ENCODE measurements around the gene GMPR2. TPM values are rescaled to one million over a fixed set of nuclear protein-coding genes. Genes with fewer than 3 reads are reported as not detected.
A peak's percentile ranks its signal among the peaks of the same experiment; 100 is the strongest.

Gene GMPR2
- total RNA-seq, 2 experiments from 2014 or later, result 67.2 to 68.4 TPM

- peaks cover 56% of the 10 kb centered on the region for H3K4me1 Mint-ChIP-seq (ENCODE audit: low read depth)
- peaks cover 46% of the 10 kb centered on the region for H3K36me3 Mint-ChIP-seq (ENCODE audit: low read depth)
- peak overlapping the region; percentile 61 for H3K27ac Mint-ChIP-seq
- H3K4me3 Mint-ChIP-seq, result no peak overlapping the region
- ChIA-PET POLR2A (interaction anchor here (0.6 to 4.9 kb wide), 12 partner anchors 10 to 110 kb away, joined by 3 to 85 read pairs (median 4); partner anchors contain the start of genes CHMP4A, IRF9, MDP1 and PSME1), CTCF (interaction anchor here (0.6 to 2.2 kb wide), 8 partner anchors 24 to 242 kb away, joined by 3 to 16 read pairs (median 4); partner anchors contain the start of genes CHMP4A, CIDEB, IRF9 and MDP1)
- no peak for DNase-seq
- H3K9me3 Mint-ChIP-seq (ENCODE audit: insufficient read depth), result no peaks in the 10 kb centered on the region
- ATAC-seq, result no peak
- no peaks in the 10 kb centered on the region for H3K27me3 Mint-ChIP-seq (ENCODE audit: low read depth)
Measured at GRCh38 chr14:24189460-24189859, 43.3 kb upstream of the GMPR2 start.

- H3K27me3 Mint-ChIP-seq (ENCODE audit: low read depth), result no peaks in the 10 kb centered on the region
- peaks cover 63% of the 10 kb centered on the region for H3K4me1 Mint-ChIP-seq (ENCODE audit: low read depth)
- POLR2A ChIA-PET, result interaction anchor here (1.3 kb wide), 1 partner anchor 25 kb away, joined by 4 read pairs; the partner anchor contains the start of gene MDP1
- H3K9me3 Mint-ChIP-seq (ENCODE audit: insufficient read depth), result no peaks in the 10 kb centered on the region
- no peak overlapping the region for H3K4me3 Mint-ChIP-seq
- no peak overlapping the region for H3K27ac Mint-ChIP-seq
- ATAC-seq (no peak), DNase-seq (no peak)
- H3K36me3 Mint-ChIP-seq (ENCODE audit: low read depth), result peaks cover 47% of the 10 kb centered on the region
- CTCF ChIA-PET, result interaction anchor here (1.7 kb wide), 1 partner anchor 52 kb away, joined by 3 read pairs; the partner anchor contains the start of gene TINF2
Measured at GRCh38 chr14:24190416-24190815, 42.3 kb upstream of the GMPR2 start.

GRCh38 chr14:24192933-24193332 is 39.8 kb upstream of the GMPR2 start:
- Mint-ChIP-seq H3K9me3 (ENCODE audit: insufficient read depth) (no peaks in the 10 kb centered on the region), H3K4me1 (ENCODE audit: low read depth) (peaks cover 63% of the 10 kb centered on the region), H3K4me3 (peak overlapping the region; percentile 15), H3K27ac (peak overlapping the region; percentile 20), H3K27me3 (ENCODE audit: low read depth) (no peaks in the 10 kb centered on the region), H3K36me3 (ENCODE audit: low read depth) (peaks cover 51% of the 10 kb centered on the region)
- ChIA-PET CTCF (no interaction called here), POLR2A (interaction anchor here (4.3 kb wide), 1 partner anchor 20 kb away, joined by 87 read pairs; the partner anchor contains the start of genes CHMP4A and MDP1)
- ATAC-seq (no peak), DNase-seq (no peak)

GRCh38 chr14:24194186-24194872 is 38.4 kb upstream of the GMPR2 start:
- ChIA-PET POLR2A (interaction anchor here (0.6 to 4.3 kb wide), 14 partner anchors 9 to 236 kb away, joined by 3 to 87 read pairs (median 12); partner anchors contain the start of genes CHMP4A, DCAF11, EMC9 and IRF9), CTCF (interaction anchor here (0.8 to 3.6 kb wide), 9 partner anchors 19 to 139 kb away, joined by 3 to 24 read pairs (median 4); partner anchors contain the start of genes CHMP4A, CIDEB, EMC9 and IRF9)

GRCh38 chr14:24194873-24195185 is 37.9 kb upstream of the GMPR2 start:
- CTCF ChIA-PET, result interaction anchor here (0.8 to 3.6 kb wide), 10 partner anchors 18 to 139 kb away, joined by 3 to 24 read pairs (median 4); partner anchors contain the start of genes CHMP4A, EMC9, IRF9 and MDP1
- POLR2A ChIA-PET, result interaction anchor here (1.0 to 4.3 kb wide), 14 partner anchors 9 to 236 kb away, joined by 3 to 87 read pairs (median 12); partner anchors contain the start of genes CHMP4A, DCAF11, EMC9 and IRF9

More at GRCh38 chr14:24194186-24194872, 38.4 kb upstream of the GMPR2 start:
- Mint-ChIP-seq H3K4me1 (ENCODE audit: low read depth) (peaks cover 61% of the 10 kb centered on the region), H3K9me3 (ENCODE audit: insufficient read depth) (no peaks in the 10 kb centered on the region), H3K4me3 (peak overlapping the region; percentile 88), H3K36me3 (ENCODE audit: low read depth) (peaks cover 56% of the 10 kb centered on the region), H3K27me3 (ENCODE audit: low read depth) (no peaks in the 10 kb centered on the region), H3K27ac (peak overlapping the region; percentile 96)
- DNase-seq (no peak), ATAC-seq (no peak)

GRCh38 chr14:24195186-24196070 is 37.3 kb upstream of the GMPR2 start, which contains the start of gene TM9SF1:
TSS of gene TM9SF1 (minus strand) at chr14:24195441. CDS start at chr14:24195019, 422 bp downstream.
- DNase-seq, result peak; percentile 92
- no peaks in the 10 kb centered on the region for H3K9me3 Mint-ChIP-seq (ENCODE audit: insufficient read depth)
- ChIA-PET POLR2A (interaction anchor here (0.6 to 4.3 kb wide), 27 partner anchors 10 to 1101 kb away, joined by 3 to 87 read pairs (median 5); partner anchors contain the start of genes CHMP4A, DCAF11, DHRS1 and EMC9), CTCF (interaction anchor here (1.0 to 3.6 kb wide), 11 partner anchors 18 to 236 kb away, joined by 3 to 24 read pairs (median 6); partner anchors contain the start of genes CHMP4A, EMC9, IRF9 and PSME2)
- peak within 1 kb of the TSS; percentile 88 for H3K4me3 Mint-ChIP-seq
- no peaks in the 10 kb centered on the region for H3K27me3 Mint-ChIP-seq (ENCODE audit: low read depth)
- peaks cover 61% of the 10 kb centered on the region for H3K36me3 Mint-ChIP-seq (ENCODE audit: low read depth)
- peak; percentile 88 for ATAC-seq
- peaks cover 56% of the 10 kb centered on the region for H3K4me1 Mint-ChIP-seq (ENCODE audit: low read depth)
- peak within 1 kb of the TSS; percentile 96 for H3K27ac Mint-ChIP-seq

More at GRCh38 chr14:24194873-24195185, 37.9 kb upstream of the GMPR2 start:
- DNase-seq (no peak), ATAC-seq (no peak)
- Mint-ChIP-seq H3K4me3 (peak overlapping the region; percentile 88), H3K36me3 (ENCODE audit: low read depth) (peaks cover 61% of the 10 kb centered on the region), H3K27me3 (ENCODE audit: low read depth) (no peaks in the 10 kb centered on the region), H3K4me1 (ENCODE audit: low read depth) (peaks cover 62% of the 10 kb centered on the region), H3K27ac (peak overlapping the region; percentile 96), H3K9me3 (ENCODE audit: insufficient read depth) (no peaks in the 10 kb centered on the region)

GRCh38 chr14:24196071-24197055 is 36.4 kb upstream of the GMPR2 start:
- no peaks in the 10 kb centered on the region for H3K9me3 Mint-ChIP-seq (ENCODE audit: insufficient read depth)
- DNase-seq (no peak), ATAC-seq (peak; percentile 17)
- H3K4me3 Mint-ChIP-seq, result peak overlapping the region; percentile 88
- no peaks in the 10 kb centered on the region for H3K27me3 Mint-ChIP-seq (ENCODE audit: low read depth)
- CTCF ChIA-PET, result interaction anchor here (1.0 to 3.6 kb wide), 8 partner anchors 17 to 235 kb away, joined by 3 to 24 read pairs (median 8); partner anchors contain the start of genes CHMP4A, IRF9, PSME2 and TINF2
- H3K27ac Mint-ChIP-seq, result peak overlapping the region; percentile 96
- POLR2A ChIA-PET, result interaction anchor here (0.6 to 4.3 kb wide), 23 partner anchors 10 to 1102 kb away, joined by 3 to 87 read pairs (median 6); partner anchors contain the start of genes CHMP4A, DCAF11, DHRS1 and IRF9
- H3K36me3 Mint-ChIP-seq (ENCODE audit: low read depth), result peaks cover 59% of the 10 kb centered on the region
- H3K4me1 Mint-ChIP-seq (ENCODE audit: low read depth), result peaks cover 56% of the 10 kb centered on the region

- peaks cover 52% of the 10 kb centered on the region for H3K4me1 Mint-ChIP-seq (ENCODE audit: low read depth)
- CTCF ChIA-PET, result interaction anchor here (1.8 to 3.6 kb wide), 3 partner anchors 16 to 100 kb away, joined by 9 to 24 read pairs (median 22); partner anchors contain the start of genes CHMP4A and TINF2
Measured at GRCh38 chr14:24197056-24197450, 35.7 kb upstream of the GMPR2 start.

GRCh38 chr14:24198814-24199524 is 33.8 kb upstream of the GMPR2 start:
- ATAC-seq (no peak), DNase-seq (no peak)
- Mint-ChIP-seq H3K4me1 (ENCODE audit: low read depth) (peaks cover 41% of the 10 kb centered on the region), H3K4me3 (no peak overlapping the region), H3K9me3 (ENCODE audit: insufficient read depth) (peaks cover 7% of the 10 kb centered on the region), H3K36me3 (ENCODE audit: low read depth) (peaks cover 63% of the 10 kb centered on the region), H3K27me3 (ENCODE audit: low read depth) (no peaks in the 10 kb centered on the region), H3K27ac (peak overlapping the region; percentile 53)
- CTCF ChIA-PET, result interaction anchor here (0.7 to 1.2 kb wide), 3 partner anchors 17 to 109 kb away, joined by 3 to 4 read pairs (median 3); partner anchors contain the start of genes CIDEB and MDP1
- POLR2A ChIA-PET, result interaction anchor here (1.1 to 1.5 kb wide), 3 partner anchors 8 to 38 kb away, joined by 3 read pairs; partner anchors contain the start of gene IRF9

More at GRCh38 chr14:24197056-24197450, 35.7 kb upstream of the GMPR2 start:
- ATAC-seq (no peak), DNase-seq (no peak)
- peak overlapping the region; percentile 75 for H3K27ac Mint-ChIP-seq
- H3K4me3 Mint-ChIP-seq, result peak overlapping the region; percentile 88
- POLR2A ChIA-PET, result interaction anchor here (3.0 to 4.3 kb wide), 4 partner anchors 9 to 45 kb away, joined by 22 to 87 read pairs (median 40); partner anchors contain the start of genes CHMP4A, IRF9, MDP1 and TINF2
- H3K27me3 Mint-ChIP-seq (ENCODE audit: low read depth), result no peaks in the 10 kb centered on the region
- H3K36me3 Mint-ChIP-seq (ENCODE audit: low read depth), result peaks cover 62% of the 10 kb centered on the region
- no peaks in the 10 kb centered on the region for H3K9me3 Mint-ChIP-seq (ENCODE audit: insufficient read depth)
